CD8-positive, alpha-beta memory T cell (primary cell): ENCODE data around the gene ADAMTSL1. TPM values are rescaled to one million over a fixed set of nuclear protein-coding genes. Genes with fewer than 3 reads are reported as not detected.

Experiments used
- CTCF ChIA-PET: fragments of 350-600 bp; sonication (Branson Sonifier 250); formaldehyde crosslinking; loops from one replicate; lab custom pipeline; 2021; ENCODE audit warnings: antibody characterized with exemption; lab: Charles Lee
- POLR2A ChIA-PET: fragments of 350-600 bp; sonication (Branson Sonifier 250); formaldehyde crosslinking; loops from one replicate; lab custom pipeline; 2021; ENCODE audit warnings: antibody characterized with exemption; lab: Charles Lee
- DNase-seq, 5 donors: peaks; one replicate each; pipeline versions ENCODE4 v3.0.0 to v3.0.0-alpha.2; 2020 to 2022; ENCODE audit warnings: mixed read lengths in 1 of 5
- H3K27ac ChIP-seq: one replicate; pipeline ENCODE4 v1.7.0; 2013; ENCODE audit warnings: low read depth, mild to moderate bottlenecking, low read length, moderate library complexity
- H3K27me3 ChIP-seq: 2 replicates; pipeline ENCODE4 v1.7.0; 2013; ENCODE audit warnings: low read length, mild to moderate bottlenecking; ENCODE audit not compliant: insufficient read depth, poor library complexity, severe bottlenecking
- H3K36me3 ChIP-seq: 2 replicates; pipeline ENCODE4 v1.7.0; 2013; ENCODE audit warnings: mild to moderate bottlenecking, low read length, moderate library complexity; ENCODE audit not compliant: insufficient read depth
- H3K4me1 ChIP-seq: 2 replicates; pipeline ENCODE4 v1.7.0; 2013; ENCODE audit warnings: mild to moderate bottlenecking, low read length, moderate library complexity; ENCODE audit not compliant: insufficient read depth
- H3K4me3 ChIP-seq: 2 replicates; pipeline ENCODE4 v1.7.0; 2013; ENCODE audit warnings: mild to moderate bottlenecking, low read length
- H3K9me3 ChIP-seq: 2 replicates; pipeline ENCODE4 v1.7.0; 2013; ENCODE audit warnings: mild to moderate bottlenecking, low read length
- H3K27ac Mint-ChIP-seq, 8 donors: one replicate each; pipeline ENCODE4 v1.8.0; 2020 to 2021; ENCODE audit warnings: mixed read lengths in 8 of 8, mild to moderate bottlenecking in 6 of 8, inconsistent platforms in 3 of 8, moderate library complexity in 3 of 8
- H3K27me3 Mint-ChIP-seq, 2 donors: one replicate each; pipeline ENCODE4 v1.8.0; 2020 to 2021; ENCODE audit warnings: mixed read lengths in 2 of 2, mild to moderate bottlenecking in 1 of 2, moderate library complexity in 1 of 2
- H3K36me3 Mint-ChIP-seq, 3 donors: one replicate each; pipeline ENCODE4 v1.8.0; 2020 to 2021; ENCODE audit warnings: mixed read lengths in 3 of 3, inconsistent platforms in 1 of 3, mild to moderate bottlenecking in 1 of 3
- H3K4me1 Mint-ChIP-seq, 3 donors: one replicate each; pipeline ENCODE4 v1.8.0; 2020 to 2021; ENCODE audit warnings: mixed read lengths in 3 of 3, inconsistent platforms in 1 of 3, mild to moderate bottlenecking in 1 of 3
- H3K4me3 Mint-ChIP-seq, 7 donors: one replicate each; pipeline ENCODE4 v1.8.0; 2020 to 2021; ENCODE audit warnings: mixed read lengths in 7 of 7, mild to moderate bottlenecking in 6 of 7, moderate library complexity in 4 of 7, inconsistent platforms in 2 of 7
- H3K9me3 Mint-ChIP-seq, 5 donors: one replicate each; pipeline ENCODE4 v1.8.0; 2020 to 2022; ENCODE audit warnings: mixed read lengths in 5 of 5, mild to moderate bottlenecking in 3 of 5, moderate library complexity in 2 of 5, inconsistent platforms in 1 of 5
- polyA plus RNA-seq: library from polyadenylated mRNA; unstranded; fragments of 300-500 nt; fragmentation: Illumina TruSeq; gene quantifications from one replicate; pipeline ENCODE4 v1.2.3, GENCODE V29; 2021
- total RNA-seq, 2 experiments: library from RNA; stranded (reverse); gene quantifications; one replicate each; pipeline ENCODE4 v1.2.3, GENCODE V29; 2021

ADAMTSL1 gene
- total and polyA plus RNA-seq, 3 experiments from 2014 or later = not detected

DNA sequence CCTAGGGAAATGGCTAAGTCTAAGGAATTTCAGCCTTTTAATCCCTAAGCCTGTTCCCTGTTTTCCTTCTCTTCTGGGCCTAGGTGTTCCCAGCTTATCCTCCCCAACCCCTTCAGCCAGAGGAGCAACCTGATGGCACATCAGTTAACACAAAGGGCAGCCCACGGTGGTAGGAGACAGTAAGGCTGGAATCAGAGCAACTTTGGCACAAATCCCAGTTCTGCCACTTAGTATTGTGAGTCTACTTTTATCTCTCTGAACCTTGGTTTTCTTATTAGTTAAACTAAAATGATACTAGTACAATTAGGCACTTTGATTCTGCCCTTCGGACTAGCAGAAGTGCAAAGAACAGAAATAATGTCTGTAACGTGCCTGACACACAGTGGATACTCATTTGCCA, 312.2 kb downstream of the ADAMTSL1 start:
- Histone ChIP-seq H3K27ac (no peak overlapping the region), H3K4me1 (no peaks in the 10 kb centered on the region), H3K36me3 (no peaks in the 10 kb centered on the region), H3K4me3 (no peak overlapping the region), H3K9me3 (no peaks in the 10 kb centered on the region), H3K27me3 (no peaks in the 10 kb centered on the region)
- Mint-ChIP-seq H3K4me3 (no peak overlapping the region), H3K9me3 (no peaks in the 10 kb centered on the region), H3K36me3 (no peaks in the 10 kb centered on the region), H3K27ac (no peak overlapping the region), H3K27me3 (peaks cover 1 to 3% of the 10 kb centered on the region in 2 donors), H3K4me1 (no peaks in the 10 kb centered on the region)
- POLR2A ChIA-PET = no interaction called here
- no peak for DNase-seq
- CTCF ChIA-PET = interaction anchor here (1.2 kb wide), 1 partner anchor 15 kb away, joined by 4 read pairs; no protein-coding TSS in a partner anchor

DNA sequence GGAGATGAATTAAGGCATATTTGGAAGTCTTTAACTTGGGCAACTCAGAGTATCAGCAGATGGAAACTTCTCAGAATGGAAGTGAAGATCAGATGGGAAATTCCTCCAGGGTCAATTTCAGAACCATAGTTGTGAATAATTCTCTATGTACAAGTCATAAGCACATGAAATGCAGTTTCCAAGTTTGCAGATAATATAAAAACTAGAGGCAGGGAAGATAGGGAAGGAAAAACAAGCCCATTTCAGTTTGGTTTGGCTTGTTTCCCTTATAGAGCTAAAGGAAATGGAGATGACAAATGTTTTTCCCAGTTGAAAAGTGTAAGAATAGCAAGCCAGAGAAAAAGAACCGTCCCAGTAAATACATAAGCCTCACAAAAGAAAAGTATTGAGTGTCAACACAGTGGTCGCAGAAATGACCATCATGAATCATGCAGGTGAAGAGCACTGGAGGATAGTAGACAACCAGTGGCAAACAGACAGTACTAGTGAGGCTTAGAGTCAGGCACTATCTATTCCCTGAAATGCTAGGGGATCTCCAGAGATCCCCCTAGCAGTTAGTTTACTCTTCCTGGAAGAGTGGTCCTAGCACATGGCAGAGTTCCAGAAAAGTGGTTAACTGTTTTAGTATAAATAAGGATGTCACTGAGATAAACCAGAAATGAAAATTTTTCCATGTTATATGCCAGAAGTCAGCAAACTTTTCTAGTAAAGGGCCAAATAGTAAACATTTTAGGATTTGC, 313.1 kb downstream of the ADAMTSL1 start:
- Histone ChIP-seq H3K4me3 (no peak overlapping the region), H3K27me3 (no peaks in the 10 kb centered on the region), H3K4me1 (no peaks in the 10 kb centered on the region), H3K36me3 (no peaks in the 10 kb centered on the region), H3K27ac (no peak overlapping the region), H3K9me3 (no peaks in the 10 kb centered on the region)
- Mint-ChIP-seq H3K36me3 (no peaks in the 10 kb centered on the region), H3K4me3 (no peak overlapping the region), H3K4me1 (no peaks in the 10 kb centered on the region), H3K9me3 (no peaks in the 10 kb centered on the region), H3K27me3 (peaks cover 0 to 1% of the 10 kb centered on the region in 2 donors), H3K27ac (no peak overlapping the region)
- ChIA-PET CTCF (interaction anchor here (1.2 kb wide), 1 partner anchor 15 kb away, joined by 4 read pairs; no protein-coding TSS in a partner anchor), POLR2A (no interaction called here)
- DNase-seq = no peak

DNA sequence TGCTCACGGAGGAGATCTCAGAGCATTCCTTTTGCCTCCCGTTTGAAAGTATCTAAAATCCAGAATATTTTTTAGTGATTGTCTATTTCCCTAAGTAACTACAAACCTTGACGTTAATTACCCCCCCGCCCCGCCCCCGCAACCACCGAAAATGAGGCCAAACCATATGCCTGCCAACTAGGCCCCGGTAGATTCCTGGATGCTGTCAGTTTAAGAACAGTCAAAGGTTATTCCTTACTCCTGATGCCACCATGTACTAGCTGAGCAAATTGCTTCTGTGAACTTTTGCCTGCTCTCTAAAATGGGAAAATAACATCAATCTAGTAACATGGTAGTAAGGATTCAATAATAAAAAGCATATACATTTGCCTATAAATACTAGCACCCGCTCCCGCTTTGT, 314.3 kb downstream of the ADAMTSL1 start:
- CTCF ChIA-PET = no interaction called here

DNA sequence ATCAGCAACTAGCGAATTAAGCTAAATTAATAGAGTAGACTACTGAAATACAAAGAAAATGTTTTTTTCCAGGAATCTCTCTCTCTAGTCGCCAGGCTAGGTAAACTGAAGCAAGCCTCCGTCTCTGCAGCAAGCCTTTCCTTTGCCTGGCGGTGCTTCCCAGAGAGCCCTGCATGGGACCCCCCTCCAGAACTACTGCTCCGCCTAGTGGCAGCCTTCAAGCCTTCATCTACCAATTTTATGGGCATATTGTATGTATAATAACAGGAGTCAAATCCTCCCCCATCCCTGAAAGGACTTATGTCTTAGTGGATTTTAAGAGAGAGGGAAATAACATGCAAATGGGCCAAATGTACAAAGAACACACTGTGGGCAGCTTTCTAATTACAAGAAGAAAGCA, 317.1 kb downstream of the ADAMTSL1 start:
- H3K36me3 Mint-ChIP-seq = no peaks in the 10 kb centered on the region
- H3K9me3 Mint-ChIP-seq = peaks cover 0 to 1% (median 0%) of the 10 kb centered on the region in 5 donors
- no peaks in the 10 kb centered on the region for H3K9me3 ChIP-seq
- H3K27ac Mint-ChIP-seq = no peak overlapping the region
- ChIA-PET CTCF (no interaction called here), POLR2A (no interaction called here)
- no peak for DNase-seq
- no peak overlapping the region for H3K4me3 Mint-ChIP-seq
- peaks cover 0 to 3% of the 10 kb centered on the region in 2 donors for H3K27me3 Mint-ChIP-seq
- no peaks in the 10 kb centered on the region for H3K4me1 Mint-ChIP-seq
- H3K4me1 ChIP-seq = no peaks in the 10 kb centered on the region
- no peak overlapping the region for H3K4me3 ChIP-seq
- no peak overlapping the region for H3K27ac ChIP-seq
- no peaks in the 10 kb centered on the region for H3K27me3 ChIP-seq
- H3K36me3 ChIP-seq = no peaks in the 10 kb centered on the region

More for the DNA sequence above, 314.3 kb downstream of the ADAMTSL1 start:
- no peak overlapping the region for H3K27ac Mint-ChIP-seq
- Histone ChIP-seq H3K9me3 (no peaks in the 10 kb centered on the region), H3K36me3 (no peaks in the 10 kb centered on the region), H3K4me1 (no peaks in the 10 kb centered on the region), H3K27me3 (no peaks in the 10 kb centered on the region), H3K4me3 (no peak overlapping the region), H3K27ac (no peak overlapping the region)
- H3K27me3 Mint-ChIP-seq = peaks cover 0 to 1% of the 10 kb centered on the region in 2 donors
- no peaks in the 10 kb centered on the region for H3K4me1 Mint-ChIP-seq
- no peaks in the 10 kb centered on the region for H3K9me3 Mint-ChIP-seq
- no peaks in the 10 kb centered on the region for H3K36me3 Mint-ChIP-seq
- POLR2A ChIA-PET = no interaction called here
- no peak overlapping the region for H3K4me3 Mint-ChIP-seq
- DNase-seq = no peak

DNA sequence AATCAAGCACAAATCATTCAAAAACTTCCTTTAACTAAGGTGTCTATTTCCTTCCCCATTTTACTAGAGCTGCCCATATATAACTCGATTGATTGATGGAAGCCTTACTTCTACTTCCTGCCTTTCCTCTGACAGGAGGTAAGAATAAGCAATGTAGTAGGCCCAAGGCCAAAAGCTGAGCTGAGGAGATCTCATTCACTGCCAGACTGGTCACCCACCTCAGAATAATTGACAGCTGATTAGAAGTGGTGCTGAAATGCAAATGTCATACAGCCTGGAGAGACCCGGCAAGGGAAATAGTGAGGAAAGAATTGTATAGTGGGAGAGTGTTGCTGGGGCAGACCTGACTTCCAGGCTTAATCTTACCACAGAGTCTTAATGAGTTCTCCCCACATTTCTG, 319.2 kb downstream of the ADAMTSL1 start:
- no peak for DNase-seq
- no peaks in the 10 kb centered on the region for H3K9me3 ChIP-seq
- H3K27ac Mint-ChIP-seq = no peak overlapping the region
- H3K4me1 Mint-ChIP-seq = no peaks in the 10 kb centered on the region
- H3K27ac ChIP-seq = no peak overlapping the region
- peaks cover 0 to 3% of the 10 kb centered on the region in 2 donors for H3K27me3 Mint-ChIP-seq
- H3K4me1 ChIP-seq = no peaks in the 10 kb centered on the region
- H3K36me3 Mint-ChIP-seq = no peaks in the 10 kb centered on the region
- H3K27me3 ChIP-seq = no peaks in the 10 kb centered on the region
- H3K36me3 ChIP-seq = no peaks in the 10 kb centered on the region
- H3K4me3 ChIP-seq = no peak overlapping the region
- H3K4me3 Mint-ChIP-seq = no peak overlapping the region
- CTCF ChIA-PET = no interaction called here
- H3K9me3 Mint-ChIP-seq = peaks cover 0 to 1% (median 0%) of the 10 kb centered on the region in 5 donors
- POLR2A ChIA-PET = no interaction called here

DNA sequence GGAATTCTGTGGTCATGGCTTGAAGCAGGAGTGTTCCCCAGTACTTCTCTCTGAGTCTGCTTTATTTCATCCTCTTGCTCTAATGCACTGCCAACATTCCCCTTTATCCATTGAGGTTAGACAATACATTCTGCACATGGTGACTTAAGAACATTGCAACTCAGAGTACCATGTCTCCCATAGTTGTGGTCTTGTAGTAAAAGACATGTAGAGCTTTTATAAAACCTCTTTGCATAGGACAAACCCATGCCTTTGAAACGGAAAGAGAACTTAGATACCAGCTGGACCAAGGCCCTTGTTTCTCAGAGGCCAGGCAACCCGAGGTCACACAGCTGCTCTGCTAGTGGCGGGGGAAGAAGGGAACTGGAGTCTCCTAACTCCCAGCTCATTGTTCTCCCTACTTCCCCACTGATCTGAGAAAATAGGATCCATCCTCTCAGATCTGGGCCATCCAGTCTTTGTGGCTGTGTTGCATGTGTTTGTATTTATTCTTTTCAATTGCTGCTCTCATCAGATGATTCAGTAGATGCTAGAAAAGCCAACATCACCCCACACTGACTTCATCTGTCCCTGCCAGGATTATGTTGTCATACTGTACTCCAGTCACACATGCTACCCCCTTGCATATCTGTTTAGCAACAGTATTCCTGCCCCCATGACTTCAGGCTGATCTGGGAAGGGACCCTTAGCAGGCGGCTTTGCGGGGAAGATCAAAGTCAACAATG, 322.2 kb downstream of the ADAMTSL1 start:
- no peak overlapping the region for H3K4me3 ChIP-seq
- H3K27ac ChIP-seq = no peak overlapping the region
- H3K36me3 ChIP-seq = no peaks in the 10 kb centered on the region
- Mint-ChIP-seq H3K27ac (no peak overlapping the region), H3K27me3 (peaks cover 0 to 2% of the 10 kb centered on the region in 2 donors), H3K9me3 (peaks cover 0 to 1% (median 0%) of the 10 kb centered on the region in 5 donors), H3K36me3 (no peaks in the 10 kb centered on the region), H3K4me3 (no peak overlapping the region), H3K4me1 (no peaks in the 10 kb centered on the region)
- H3K9me3 ChIP-seq = no peaks in the 10 kb centered on the region
- H3K27me3 ChIP-seq = no peaks in the 10 kb centered on the region
- CTCF ChIA-PET = no interaction called here
- POLR2A ChIA-PET = no interaction called here
- no peaks in the 10 kb centered on the region for H3K4me1 ChIP-seq
- no peak for DNase-seq

DNA sequence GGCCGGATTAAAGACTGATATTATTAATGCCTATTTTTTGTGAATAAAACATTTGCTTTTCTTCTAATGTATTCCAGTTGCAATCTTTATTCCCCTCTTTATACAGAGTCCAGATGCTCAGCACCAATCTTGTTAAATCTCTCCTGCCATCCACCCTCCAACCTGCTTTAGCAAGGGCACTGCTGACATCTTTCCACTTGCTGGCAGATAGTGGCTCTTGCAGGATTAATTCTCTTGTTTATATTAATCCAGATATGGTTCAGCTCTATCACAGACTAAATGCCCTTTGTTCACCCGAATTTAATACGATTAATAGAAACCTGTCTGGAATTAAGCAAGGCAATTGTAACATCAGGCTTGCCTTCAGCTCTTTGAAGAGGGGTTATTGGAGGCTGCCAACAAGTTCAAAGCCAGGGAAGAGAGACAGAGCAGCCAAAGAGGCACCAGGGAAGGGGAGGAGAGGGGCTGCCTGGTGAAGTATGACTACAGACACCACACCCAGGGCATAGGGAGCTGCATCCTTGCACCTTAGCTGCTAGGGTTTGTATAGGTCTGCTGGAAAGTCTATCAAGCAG, 322.8 kb downstream of the ADAMTSL1 start:
- H3K9me3 ChIP-seq = no peaks in the 10 kb centered on the region
- Mint-ChIP-seq H3K4me3 (no peak overlapping the region), H3K9me3 (peaks cover 0 to 6% (median 3%) of the 10 kb centered on the region in 5 donors), H3K27me3 (peaks cover 0 to 2% of the 10 kb centered on the region in 2 donors), H3K36me3 (no peaks in the 10 kb centered on the region), H3K27ac (no peak overlapping the region), H3K4me1 (no peaks in the 10 kb centered on the region)
- H3K27me3 ChIP-seq = no peaks in the 10 kb centered on the region
- no peak overlapping the region for H3K4me3 ChIP-seq
- ChIA-PET POLR2A (no interaction called here), CTCF (no interaction called here)
- no peaks in the 10 kb centered on the region for H3K36me3 ChIP-seq
- no peak for DNase-seq
- H3K4me1 ChIP-seq = no peaks in the 10 kb centered on the region
- H3K27ac ChIP-seq = no peak overlapping the region

DNA sequence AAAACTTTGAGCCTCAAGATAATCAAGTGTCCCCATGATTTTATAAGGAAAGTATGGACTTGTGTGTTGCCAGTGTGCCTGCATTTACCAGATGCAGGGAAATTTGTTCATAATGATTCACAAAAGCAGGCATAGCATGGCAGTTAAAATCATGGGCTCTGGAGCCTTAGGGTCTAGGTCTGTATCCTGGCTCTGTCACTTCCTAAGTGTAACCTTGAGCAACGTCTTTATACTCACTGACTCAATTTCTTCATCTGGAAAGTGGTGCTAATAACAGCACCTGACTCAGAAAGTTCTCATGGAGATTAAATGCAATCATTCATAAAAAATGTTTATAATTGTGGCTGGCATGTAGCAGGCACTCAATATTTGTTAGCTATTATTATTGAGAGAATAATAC, 324.2 kb downstream of the ADAMTSL1 start:
- H3K4me3 ChIP-seq = no peak overlapping the region
- no peak overlapping the region for H3K27ac Mint-ChIP-seq
- H3K4me1 ChIP-seq = no peaks in the 10 kb centered on the region
- POLR2A ChIA-PET = no interaction called here
- H3K4me3 Mint-ChIP-seq = no peak overlapping the region
- no peak overlapping the region for H3K27ac ChIP-seq
- H3K36me3 Mint-ChIP-seq = no peaks in the 10 kb centered on the region
- DNase-seq = no peak
- H3K36me3 ChIP-seq = no peaks in the 10 kb centered on the region
- no peaks in the 10 kb centered on the region for H3K27me3 ChIP-seq
- H3K27me3 Mint-ChIP-seq = peaks cover 0 to 2% of the 10 kb centered on the region in 2 donors
- CTCF ChIA-PET = no interaction called here
- H3K4me1 Mint-ChIP-seq = no peaks in the 10 kb centered on the region
- H3K9me3 ChIP-seq = no peaks in the 10 kb centered on the region
- H3K9me3 Mint-ChIP-seq = peaks cover 2 to 6% (median 3%) of the 10 kb centered on the region in 5 donors
